DND-41 (cell line): ENCODE results near the gene CHID1.

Source experiments
- EZH2 ChIP-seq: IDR thresholded peaks from 3 replicates; pipeline ENCODE4 v1.6.1; 2012; ENCODE audit warnings: borderline replicate concordance, low read depth, mild to moderate bottlenecking, moderate library complexity, low read length, inconsistent platforms; ENCODE audit not compliant: severe bottlenecking
- TF ChIP-seq, protein P1 (sequence below): IDR thresholded peaks from 2 replicates; pipeline ENCODE4 v1.5.1; 2012; ENCODE audit warnings: borderline replicate concordance, low read length, moderate library complexity, mild to moderate bottlenecking; ENCODE audit not compliant: poor library complexity, severe bottlenecking; ENCODE audit errors: extremely low read depth

- no peak for TF ChIP-seq EZH2
- TF ChIP-seq, protein P1, sequence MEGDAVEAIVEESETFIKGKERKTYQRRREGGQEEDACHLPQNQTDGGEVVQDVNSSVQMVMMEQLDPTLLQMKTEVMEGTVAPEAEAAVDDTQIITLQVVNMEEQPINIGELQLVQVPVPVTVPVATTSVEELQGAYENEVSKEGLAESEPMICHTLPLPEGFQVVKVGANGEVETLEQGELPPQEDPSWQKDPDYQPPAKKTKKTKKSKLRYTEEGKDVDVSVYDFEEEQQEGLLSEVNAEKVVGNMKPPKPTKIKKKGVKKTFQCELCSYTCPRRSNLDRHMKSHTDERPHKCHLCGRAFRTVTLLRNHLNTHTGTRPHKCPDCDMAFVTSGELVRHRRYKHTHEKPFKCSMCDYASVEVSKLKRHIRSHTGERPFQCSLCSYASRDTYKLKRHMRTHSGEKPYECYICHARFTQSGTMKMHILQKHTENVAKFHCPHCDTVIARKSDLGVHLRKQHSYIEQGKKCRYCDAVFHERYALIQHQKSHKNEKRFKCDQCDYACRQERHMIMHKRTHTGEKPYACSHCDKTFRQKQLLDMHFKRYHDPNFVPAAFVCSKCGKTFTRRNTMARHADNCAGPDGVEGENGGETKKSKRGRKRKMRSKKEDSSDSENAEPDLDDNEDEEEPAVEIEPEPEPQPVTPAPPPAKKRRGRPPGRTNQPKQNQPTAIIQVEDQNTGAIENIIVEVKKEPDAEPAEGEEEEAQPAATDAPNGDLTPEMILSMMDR, result no peak
These were observed 11.9 kb downstream of the CHID1 start for GRCh38 chr11:898540-899190.
